Fibroblast of lung (primary cell): ENCODE results near the gene TENT4A. TPM values are rescaled to one million over a fixed set of nuclear protein-coding genes. Genes with fewer than 3 reads are reported as not detected.
A peak's percentile ranks its signal among the peaks of the same experiment; 100 is the strongest.

Source experiments
- DNase-seq, 2 donors: peaks; one replicate each; pipeline versions ENCODE4 v3.0.0 to v3.0.0-alpha.2; 2010; ENCODE audit warnings: low read depth in 2 of 2
- H2AFZ ChIP-seq: 2 replicates; pipeline ENCODE4 v1.5.1; 2012; ENCODE audit warnings: low read length, control low read depth, inconsistent platforms
- H3K27ac ChIP-seq: 2 replicates; pipeline ENCODE4 v1.5.1; 2011; ENCODE audit warnings: low read length, control low read depth; ENCODE audit not compliant: insufficient read depth
- H3K27me3 ChIP-seq: 2 replicates; pipeline ENCODE4 v1.5.1; 2011; ENCODE audit warnings: mild to moderate bottlenecking, low read length; ENCODE audit not compliant: control insufficient read depth, insufficient read depth
- H3K36me3 ChIP-seq: 2 replicates; pipeline ENCODE4 v1.5.1; 2011; ENCODE audit warnings: low read length; ENCODE audit not compliant: control insufficient read depth, insufficient read depth
- H3K4me1 ChIP-seq: 2 replicates; pipeline ENCODE4 v1.5.1; 2011; ENCODE audit warnings: low read length; ENCODE audit not compliant: control insufficient read depth, insufficient read depth; ENCODE audit errors: extremely low read depth
- H3K4me2 ChIP-seq: 2 replicates; pipeline ENCODE4 v1.5.1; 2011; ENCODE audit warnings: low read length, control low read depth; ENCODE audit not compliant: insufficient read depth; ENCODE audit errors: extremely low read depth
- H3K4me3 ChIP-seq, 4 experiments: fragments of 200-600 bp in 1 of 4; sonication (generic) in 1 of 4; replicated peaks in 1 of 4; 2 replicates each; pipeline ENCODE4 v1.5.1; 2011 to 2016; ENCODE audit warnings: low read length in 4 of 4, low read depth in 3 of 4, mild to moderate bottlenecking in 3 of 4, control low read depth in 2 of 4, inconsistent platforms in 1 of 4, mixed read lengths in 1 of 4; ENCODE audit not compliant: insufficient read depth in 1 of 4; ENCODE audit errors: control extremely low read depth in 1 of 4
- H3K79me2 ChIP-seq: 2 replicates; pipeline ENCODE4 v1.5.1; 2012; ENCODE audit warnings: mild to moderate bottlenecking, low read length, inconsistent platforms; ENCODE audit not compliant: control insufficient read depth, insufficient read depth
- H3K9ac ChIP-seq: 2 replicates; pipeline ENCODE4 v1.5.1; 2011; ENCODE audit warnings: mild to moderate bottlenecking, low read length, control low read depth; ENCODE audit not compliant: insufficient read depth
- H3K9me3 ChIP-seq: 2 replicates; pipeline ENCODE4 v1.5.1; 2012; ENCODE audit warnings: low read depth, low read length; ENCODE audit not compliant: control insufficient read depth, insufficient read depth
- H4K20me1 ChIP-seq: 2 replicates; pipeline ENCODE4 v1.5.1; 2011; ENCODE audit warnings: low read length; ENCODE audit not compliant: control insufficient read depth, insufficient read depth; ENCODE audit errors: extremely low read depth
- EZH2 ChIP-seq: IDR thresholded peaks from 2 replicates; pipeline ENCODE4 v1.5.1; 2012; ENCODE audit warnings: low read length, control low read depth, mild to moderate bottlenecking; ENCODE audit errors: missing control alignments
- polyA plus RNA-seq, 2 donors: library from polyadenylated mRNA; depleted of rRNA in 1 of 2; stranded (reverse) in 1 of 2; unstranded in 1 of 2; fragments of >200 nt; gene quantifications; 2 replicates each; pipeline ENCODE4 v1.2.1, GENCODE V29; 2011 to 2012; ENCODE audit warnings: missing spikeins in 1 of 2
- total RNA-seq: library from RNA; depleted of rRNA; stranded (reverse); fragments of >200 nt; gene quantifications from 2 replicates; pipeline ENCODE4 v1.2.1, GENCODE V29; 2014
- TF ChIP-seq, protein P1 (sequence below), 2 donors: IDR thresholded peaks in 1 of 2; conservative IDR thresholded peaks in 1 of 2; 1 replicate in 1 of 2; 2 replicates in 1 of 2; pipeline ENCODE4 v1.5.1; 2011 to 2012; ENCODE audit warnings: low read length in 2 of 2, control low read depth in 1 of 2, inconsistent platforms in 1 of 2, low read depth in 1 of 2, mild to moderate bottlenecking in 1 of 2

Gene TENT4A
- total and polyA plus RNA-seq, 2 donors (not counting 1 experiment from before 2014, with no cell fraction given) = 3.1 to 10.4 TPM

DNA sequence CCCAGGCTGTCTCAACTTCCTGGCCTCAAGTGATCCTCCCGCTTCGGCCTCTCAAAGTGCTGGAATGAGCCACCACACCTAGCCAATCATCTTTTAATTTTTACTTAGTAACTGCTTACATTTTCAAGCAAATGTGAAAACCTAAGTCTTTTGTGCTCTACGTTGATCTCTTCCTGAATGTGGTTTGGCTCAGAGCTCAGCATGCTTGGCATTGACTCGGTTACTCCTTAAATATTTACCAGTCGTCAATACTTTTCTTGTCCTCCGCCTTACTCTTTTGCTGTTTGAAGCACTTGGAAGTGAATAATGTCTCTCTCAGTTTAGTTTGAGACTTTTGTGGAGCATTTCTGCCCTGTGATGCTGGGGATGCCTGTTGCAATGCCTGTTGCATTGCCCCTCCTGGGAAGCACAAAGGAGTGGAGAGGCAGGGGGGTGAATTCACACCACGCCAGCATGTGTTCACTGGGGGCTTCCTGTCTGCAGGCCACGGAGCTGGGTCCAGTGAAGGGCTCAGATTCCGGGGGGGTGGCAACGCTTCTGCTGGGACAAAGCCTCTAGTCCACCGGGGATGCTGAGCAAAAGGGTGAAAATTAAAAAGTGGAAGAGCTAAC lies 13.1 kb upstream of the TENT4A start:
- Histone ChIP-seq H4K20me1 (no peaks in the 10 kb centered on the region), H3K4me1 (peaks cover 10% of the 10 kb centered on the region), H3K27ac (no peak overlapping the region), H3K27me3 (no peaks in the 10 kb centered on the region), H3K4me2 (peak overlapping the region; percentile 51), H2AFZ (no peak overlapping the region), H3K36me3 (no peaks in the 10 kb centered on the region), H3K4me3 (no peak overlapping the region), H3K9me3 (no peaks in the 10 kb centered on the region), H3K79me2 (no peaks in the 10 kb centered on the region), H3K9ac (no peak overlapping the region)
- TF ChIP-seq, protein P1, sequence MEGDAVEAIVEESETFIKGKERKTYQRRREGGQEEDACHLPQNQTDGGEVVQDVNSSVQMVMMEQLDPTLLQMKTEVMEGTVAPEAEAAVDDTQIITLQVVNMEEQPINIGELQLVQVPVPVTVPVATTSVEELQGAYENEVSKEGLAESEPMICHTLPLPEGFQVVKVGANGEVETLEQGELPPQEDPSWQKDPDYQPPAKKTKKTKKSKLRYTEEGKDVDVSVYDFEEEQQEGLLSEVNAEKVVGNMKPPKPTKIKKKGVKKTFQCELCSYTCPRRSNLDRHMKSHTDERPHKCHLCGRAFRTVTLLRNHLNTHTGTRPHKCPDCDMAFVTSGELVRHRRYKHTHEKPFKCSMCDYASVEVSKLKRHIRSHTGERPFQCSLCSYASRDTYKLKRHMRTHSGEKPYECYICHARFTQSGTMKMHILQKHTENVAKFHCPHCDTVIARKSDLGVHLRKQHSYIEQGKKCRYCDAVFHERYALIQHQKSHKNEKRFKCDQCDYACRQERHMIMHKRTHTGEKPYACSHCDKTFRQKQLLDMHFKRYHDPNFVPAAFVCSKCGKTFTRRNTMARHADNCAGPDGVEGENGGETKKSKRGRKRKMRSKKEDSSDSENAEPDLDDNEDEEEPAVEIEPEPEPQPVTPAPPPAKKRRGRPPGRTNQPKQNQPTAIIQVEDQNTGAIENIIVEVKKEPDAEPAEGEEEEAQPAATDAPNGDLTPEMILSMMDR (conservative IDR thresholded peaks at IDR 0.05 in 1 of 2, IDR thresholded peaks at IDR 0.05 in 1 of 2; ENCODE audit: low read depth in 1 of 2, low read length in 2 of 2) = no peak
- no peak for TF ChIP-seq EZH2
- DNase-seq = peak in 1 of 2 donors; percentile 62

DNA sequence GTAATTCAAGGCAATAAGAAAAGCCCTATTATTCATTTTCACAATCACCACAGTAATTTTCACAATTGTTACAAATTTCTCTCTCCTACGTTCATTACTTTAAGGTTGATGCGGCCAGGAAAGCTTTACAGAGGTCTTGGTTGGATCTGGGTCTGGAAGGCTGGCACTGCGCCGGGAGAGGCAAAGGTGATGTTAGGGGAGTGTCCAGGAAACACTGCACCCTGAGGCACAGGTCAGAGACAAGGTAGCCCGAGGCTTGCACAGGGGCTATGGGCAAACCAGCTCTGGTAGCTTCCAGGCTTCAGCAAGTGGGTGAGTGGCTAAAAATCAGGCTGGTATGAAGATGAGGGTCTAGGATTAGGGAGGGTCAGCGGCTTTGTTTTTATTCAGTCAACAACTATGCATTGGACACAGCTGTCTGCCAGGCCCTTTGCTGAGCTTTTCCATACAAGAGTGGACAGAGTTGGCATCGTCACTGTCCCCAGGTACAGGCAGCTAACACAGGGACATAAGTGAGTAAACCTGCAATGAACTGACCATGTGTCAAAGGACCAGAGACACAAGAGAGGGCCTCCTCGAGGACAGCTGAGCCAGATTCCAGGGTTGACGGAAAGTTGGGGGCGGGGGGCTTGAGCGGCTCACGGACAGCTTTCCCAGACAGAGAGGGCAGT lies 12.4 kb upstream of the TENT4A start:
- no peak for TF ChIP-seq EZH2
- TF ChIP-seq, protein P1 (conservative IDR thresholded peaks at IDR 0.05 in 1 of 2, IDR thresholded peaks at IDR 0.05 in 1 of 2; ENCODE audit: low read depth in 1 of 2, low read length in 2 of 2) = no peak
- H3K36me3 ChIP-seq = no peaks in the 10 kb centered on the region
- H3K4me1 ChIP-seq = peaks cover 10% of the 10 kb centered on the region
- no peak overlapping the region for H3K4me3 ChIP-seq
- H3K9me3 ChIP-seq = no peaks in the 10 kb centered on the region
- DNase-seq = no peak
- H4K20me1 ChIP-seq = no peaks in the 10 kb centered on the region
- no peaks in the 10 kb centered on the region for H3K79me2 ChIP-seq
- H3K9ac ChIP-seq = no peak overlapping the region
- H3K4me2 ChIP-seq = no peak overlapping the region
- H2AFZ ChIP-seq = no peak overlapping the region
- no peaks in the 10 kb centered on the region for H3K27me3 ChIP-seq
- no peak overlapping the region for H3K27ac ChIP-seq

DNA sequence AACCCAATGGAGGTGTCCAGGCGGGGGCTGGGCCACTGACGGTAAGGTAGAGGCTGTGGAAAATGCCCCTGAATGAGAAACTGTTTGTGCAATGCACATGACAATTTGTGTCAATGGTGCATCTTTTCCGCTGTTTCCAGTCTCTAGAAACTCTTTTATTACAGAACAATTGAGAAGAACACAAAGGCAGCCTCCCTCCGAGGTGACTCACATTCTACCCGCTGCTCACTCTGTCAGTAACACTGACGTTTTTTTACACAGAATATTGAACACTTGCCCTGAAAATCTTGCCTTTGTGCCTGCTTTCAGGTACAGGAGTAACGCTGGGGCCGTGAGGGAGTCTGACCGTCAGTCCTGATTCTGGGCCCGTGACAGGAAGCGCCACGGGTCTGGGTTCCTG lies 11.7 kb upstream of the TENT4A start:
- H2AFZ ChIP-seq = no peak overlapping the region
- peak in 1 of 2 donors; percentile 26 for DNase-seq
- no peaks in the 10 kb centered on the region for H4K20me1 ChIP-seq
- H3K36me3 ChIP-seq = no peaks in the 10 kb centered on the region
- no peak overlapping the region for H3K27ac ChIP-seq
- no peak overlapping the region for H3K4me2 ChIP-seq
- H3K4me1 ChIP-seq = peaks cover 10% of the 10 kb centered on the region
- no peaks in the 10 kb centered on the region for H3K79me2 ChIP-seq
- TF ChIP-seq, protein P1 (conservative IDR thresholded peaks at IDR 0.05 in 1 of 2, IDR thresholded peaks at IDR 0.05 in 1 of 2; ENCODE audit: low read depth in 1 of 2, low read length in 2 of 2) = no peak
- no peak for TF ChIP-seq EZH2
- H3K9me3 ChIP-seq = no peaks in the 10 kb centered on the region
- H3K9ac ChIP-seq = no peak overlapping the region
- no peaks in the 10 kb centered on the region for H3K27me3 ChIP-seq
- H3K4me3 ChIP-seq = no peak overlapping the region
